ENCODE data around the gene ASB18. TPM values are rescaled to one million over a fixed set of nuclear protein-coding genes. Genes with fewer than 3 reads are reported as not detected.

The ASB18 gene
- total RNA-seq, 2 donors from 2014 or later: 1.9 to 7.6 TPM

GRCh38 chr2:236196366-236196765 is 67.8 kb downstream of the ASB18 start:
- no peaks in the 10 kb centered on the region for H3K4me1 ChIP-seq
- TF ChIP-seq CTCF (IDR thresholded peaks at IDR 0.05): no peak
- H3K27me3 ChIP-seq: no peaks in the 10 kb centered on the region
- no peaks in the 10 kb centered on the region for H3K9me3 ChIP-seq
- H3K4me3 ChIP-seq: no peak overlapping the region
- DNase-seq (ENCODE audit: low spot score): no peak
- no peak overlapping the region for H3K27ac ChIP-seq
- no peaks in the 10 kb centered on the region for H3K36me3 ChIP-seq

- H3K4me3 ChIP-seq: no peak overlapping the region
- no peak for TF ChIP-seq CTCF (IDR thresholded peaks at IDR 0.05)
- no peaks in the 10 kb centered on the region for H3K36me3 ChIP-seq
- H3K4me1 ChIP-seq: no peaks in the 10 kb centered on the region
- DNase-seq (ENCODE audit: low spot score): no peak
- no peaks in the 10 kb centered on the region for H3K27me3 ChIP-seq
- no peak overlapping the region for H3K27ac ChIP-seq
- no peaks in the 10 kb centered on the region for H3K9me3 ChIP-seq
Observed at GRCh38 chr2:236195726-236196125, 68.5 kb downstream of the ASB18 start.

GRCh38 chr2:236194786-236195185 is 69.4 kb downstream of the ASB18 start:
- Histone ChIP-seq H3K27me3 (no peaks in the 10 kb centered on the region), H3K27ac (no peak overlapping the region), H3K4me3 (no peak overlapping the region), H3K9me3 (no peaks in the 10 kb centered on the region), H3K36me3 (no peaks in the 10 kb centered on the region), H3K4me1 (no peaks in the 10 kb centered on the region)
- no peak for TF ChIP-seq CTCF (IDR thresholded peaks at IDR 0.05)
- DNase-seq (ENCODE audit: low spot score): no peak

- Histone ChIP-seq H3K27me3 (no peaks in the 10 kb centered on the region), H3K4me3 (no peak overlapping the region), H3K9me3 (no peaks in the 10 kb centered on the region), H3K27ac (no peak overlapping the region), H3K4me1 (no peaks in the 10 kb centered on the region), H3K36me3 (no peaks in the 10 kb centered on the region)
- no peak for TF ChIP-seq CTCF (IDR thresholded peaks at IDR 0.05)
- no peak for DNase-seq (ENCODE audit: low spot score)
Observed at GRCh38 chr2:236193026-236193425, 71.2 kb downstream of the ASB18 start.

- Histone ChIP-seq H3K36me3 (no peaks in the 10 kb centered on the region), H3K4me1 (no peaks in the 10 kb centered on the region), H3K27me3 (no peaks in the 10 kb centered on the region), H3K9me3 (no peaks in the 10 kb centered on the region), H3K4me3 (no peak overlapping the region), H3K27ac (no peak overlapping the region)
- no peak for TF ChIP-seq CTCF (IDR thresholded peaks at IDR 0.05)
- DNase-seq (ENCODE audit: low spot score): no peak
Observed at GRCh38 chr2:236190674-236191073, 73.5 kb downstream of the ASB18 start.

GRCh38 chr2:236184701-236185100 is 79.5 kb downstream of the ASB18 start:
- Histone ChIP-seq H3K27me3 (peaks cover 4 to 12% of the 10 kb centered on the region in 2 donors), H3K9me3 (no peaks in the 10 kb centered on the region), H3K36me3 (no peaks in the 10 kb centered on the region), H3K4me3 (no peak overlapping the region), H3K27ac (no peak overlapping the region), H3K4me1 (peaks cover 0 to 5% of the 10 kb centered on the region in 2 donors)
- no peak for DNase-seq (ENCODE audit: low spot score)
- TF ChIP-seq CTCF (IDR thresholded peaks at IDR 0.05): no peak
